Nephron (organoid): ENCODE data around the gene S100A7A.

Source experiments
- H3K27ac Mint-ChIP-seq, 3 experiments: 2 replicates each; pipeline ENCODE4 v1.8.0; 2020; ENCODE audit warnings: mixed read lengths in 3 of 3, mild to moderate bottlenecking in 2 of 3, moderate library complexity in 1 of 3
- H3K27me3 Mint-ChIP-seq: 2 replicates; pipeline ENCODE4 v1.8.0; 2021; ENCODE audit warnings: low read depth, mild to moderate bottlenecking, moderate library complexity, mixed read lengths
- H3K36me3 Mint-ChIP-seq: 2 replicates; pipeline ENCODE4 v1.8.0; 2020; ENCODE audit warnings: low read depth, mixed read lengths
- H3K4me1 Mint-ChIP-seq: 2 replicates; pipeline ENCODE4 v1.8.0; 2020; ENCODE audit warnings: mixed read lengths
- H3K4me3 Mint-ChIP-seq, 3 experiments: 2 replicates each; pipeline ENCODE4 v1.8.0; 2020; ENCODE audit warnings: mild to moderate bottlenecking in 3 of 3, mixed read lengths in 3 of 3, moderate library complexity in 2 of 3
- H3K9me3 Mint-ChIP-seq: 2 replicates; pipeline ENCODE4 v1.8.0; 2020; ENCODE audit warnings: mixed read lengths
- TF ChIP-seq, protein P1 (sequence below), 3 experiments: fragments of 200-600 bp; sonication (generic); IDR thresholded peaks; one replicate each; pipeline ENCODE4 v1.5.0; 2021; ENCODE audit warnings: antibody characterized with exemption in 3 of 3; ENCODE audit not compliant: unreplicated experiment in 3 of 3

S100A7A gene

DNA sequence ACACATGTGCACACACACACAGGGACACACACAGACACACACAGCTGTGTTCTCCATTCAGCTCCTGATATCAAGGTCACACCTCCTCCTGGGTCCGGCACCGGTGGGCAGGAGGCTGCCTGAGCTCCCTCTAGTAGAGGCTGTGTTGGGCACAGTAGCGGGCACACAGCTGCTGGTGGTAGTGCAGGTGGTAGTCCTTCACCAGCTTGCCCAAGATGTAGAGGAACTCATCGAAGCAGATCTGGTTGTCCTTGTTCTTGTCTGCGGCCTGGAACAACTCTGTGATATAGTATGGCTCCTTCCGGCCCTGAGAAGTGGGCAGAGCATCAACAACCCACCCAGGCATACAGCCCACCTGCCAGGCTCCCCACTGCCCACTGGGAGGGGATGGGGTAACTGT lies 19.9 kb upstream of the S100A7A start:
- H3K4me3 Mint-ChIP-seq, result no peak overlapping the region
- H3K4me1 Mint-ChIP-seq, result no peaks in the 10 kb centered on the region
- H3K9me3 Mint-ChIP-seq, result no peaks in the 10 kb centered on the region
- no peaks in the 10 kb centered on the region for H3K36me3 Mint-ChIP-seq
- TF ChIP-seq, protein P1, sequence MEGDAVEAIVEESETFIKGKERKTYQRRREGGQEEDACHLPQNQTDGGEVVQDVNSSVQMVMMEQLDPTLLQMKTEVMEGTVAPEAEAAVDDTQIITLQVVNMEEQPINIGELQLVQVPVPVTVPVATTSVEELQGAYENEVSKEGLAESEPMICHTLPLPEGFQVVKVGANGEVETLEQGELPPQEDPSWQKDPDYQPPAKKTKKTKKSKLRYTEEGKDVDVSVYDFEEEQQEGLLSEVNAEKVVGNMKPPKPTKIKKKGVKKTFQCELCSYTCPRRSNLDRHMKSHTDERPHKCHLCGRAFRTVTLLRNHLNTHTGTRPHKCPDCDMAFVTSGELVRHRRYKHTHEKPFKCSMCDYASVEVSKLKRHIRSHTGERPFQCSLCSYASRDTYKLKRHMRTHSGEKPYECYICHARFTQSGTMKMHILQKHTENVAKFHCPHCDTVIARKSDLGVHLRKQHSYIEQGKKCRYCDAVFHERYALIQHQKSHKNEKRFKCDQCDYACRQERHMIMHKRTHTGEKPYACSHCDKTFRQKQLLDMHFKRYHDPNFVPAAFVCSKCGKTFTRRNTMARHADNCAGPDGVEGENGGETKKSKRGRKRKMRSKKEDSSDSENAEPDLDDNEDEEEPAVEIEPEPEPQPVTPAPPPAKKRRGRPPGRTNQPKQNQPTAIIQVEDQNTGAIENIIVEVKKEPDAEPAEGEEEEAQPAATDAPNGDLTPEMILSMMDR (IDR thresholded peaks at IDR 0.05; ENCODE audit: unreplicated experiment in 3 of 3), result no peak
- no peak overlapping the region for H3K27ac Mint-ChIP-seq
- peaks cover 39% of the 10 kb centered on the region for H3K27me3 Mint-ChIP-seq

- H3K27me3 Mint-ChIP-seq, result peaks cover 41% of the 10 kb centered on the region
- H3K9me3 Mint-ChIP-seq, result no peaks in the 10 kb centered on the region
- no peaks in the 10 kb centered on the region for H3K4me1 Mint-ChIP-seq
- H3K4me3 Mint-ChIP-seq, result no peak overlapping the region
- H3K27ac Mint-ChIP-seq, result no peak overlapping the region
- TF ChIP-seq, protein P1 (IDR thresholded peaks at IDR 0.05; ENCODE audit: unreplicated experiment in 3 of 3), result no peak
- no peaks in the 10 kb centered on the region for H3K36me3 Mint-ChIP-seq
Measured at GRCh38 chr1:153397051-153397923, 19.0 kb upstream of the S100A7A start.

DNA sequence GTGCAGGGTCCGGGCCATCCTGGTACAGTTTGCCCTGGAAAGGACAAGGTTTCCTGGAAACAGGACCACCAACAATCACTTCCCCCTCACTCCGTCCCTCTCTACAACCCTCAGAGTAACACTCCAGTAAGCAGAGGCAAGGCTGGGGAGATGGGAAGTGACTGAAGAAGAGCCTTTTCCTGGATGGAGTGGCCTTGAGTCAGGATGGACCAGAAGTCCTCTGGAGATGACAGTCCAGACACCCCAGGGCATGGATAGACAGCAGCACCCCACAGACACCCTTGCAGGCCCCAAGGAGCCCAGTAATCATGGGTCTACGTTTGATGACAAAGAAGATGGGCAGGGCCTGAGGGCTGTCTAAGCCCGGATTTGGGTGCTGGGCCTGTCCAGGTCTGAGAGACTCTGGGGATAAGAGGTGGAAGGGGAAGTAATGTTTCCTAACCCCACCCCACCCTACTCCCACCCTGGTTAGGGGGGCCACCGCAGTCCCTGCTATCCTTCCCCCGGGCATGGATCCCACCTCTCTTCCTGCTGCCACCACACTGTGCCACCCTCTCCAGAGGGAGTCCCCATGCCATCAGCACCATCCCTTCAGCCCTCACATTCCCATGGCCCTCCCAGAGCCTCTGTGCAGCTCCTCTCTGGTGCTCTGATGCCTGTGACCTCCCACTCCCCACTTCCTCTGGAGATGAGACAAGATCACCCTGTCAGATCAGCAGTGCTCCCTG lies 18.2 kb upstream of the S100A7A start:
- TF ChIP-seq, protein P1 (IDR thresholded peaks at IDR 0.05; ENCODE audit: unreplicated experiment in 3 of 3), result no peak
- Mint-ChIP-seq H3K9me3 (no peaks in the 10 kb centered on the region), H3K36me3 (no peaks in the 10 kb centered on the region), H3K4me3 (no peak overlapping the region), H3K27me3 (peaks cover 36% of the 10 kb centered on the region), H3K4me1 (no peaks in the 10 kb centered on the region), H3K27ac (no peak overlapping the region)

GRCh38 chr1:153399401-153400055 lies 16.8 kb upstream of the S100A7A start:
- peaks cover 42% of the 10 kb centered on the region for H3K27me3 Mint-ChIP-seq
- H3K4me1 Mint-ChIP-seq, result no peaks in the 10 kb centered on the region
- no peaks in the 10 kb centered on the region for H3K36me3 Mint-ChIP-seq
- H3K4me3 Mint-ChIP-seq, result no peak overlapping the region
- no peaks in the 10 kb centered on the region for H3K9me3 Mint-ChIP-seq
- H3K27ac Mint-ChIP-seq, result no peak overlapping the region
- TF ChIP-seq, protein P1 (IDR thresholded peaks at IDR 0.05; ENCODE audit: unreplicated experiment in 3 of 3), result no peak

DNA sequence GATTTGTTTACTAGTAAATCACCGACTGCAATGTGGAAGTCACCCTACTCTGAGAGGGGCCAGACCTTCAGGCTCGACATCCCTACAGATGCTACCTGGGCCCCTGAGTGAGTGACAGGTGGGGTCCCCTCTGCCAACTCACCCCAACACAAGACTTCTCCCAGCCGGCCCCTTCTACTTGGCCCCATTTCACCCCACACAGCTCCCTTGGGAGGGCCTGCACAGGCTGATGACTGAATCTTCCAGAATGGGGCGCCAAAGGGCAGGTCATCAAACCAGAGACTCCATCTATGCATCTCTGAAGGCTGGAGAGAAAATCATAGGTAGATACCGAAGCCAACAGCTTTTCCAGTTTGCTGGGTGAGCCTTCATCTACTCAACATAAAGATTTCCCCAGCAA lies 16.1 kb upstream of the S100A7A start:
- TF ChIP-seq, protein P1 (IDR thresholded peaks at IDR 0.05; ENCODE audit: unreplicated experiment in 3 of 3), result no peak
- no peaks in the 10 kb centered on the region for H3K36me3 Mint-ChIP-seq
- H3K27me3 Mint-ChIP-seq, result peaks cover 40% of the 10 kb centered on the region
- no peaks in the 10 kb centered on the region for H3K9me3 Mint-ChIP-seq
- H3K27ac Mint-ChIP-seq, result no peak overlapping the region
- H3K4me3 Mint-ChIP-seq, result no peak overlapping the region
- H3K4me1 Mint-ChIP-seq, result no peaks in the 10 kb centered on the region
